HL-60/S4 (cell line): ENCODE measurements around the gene CORT.
"Not testable (repeated sequence)": the region's sequence is repeated elsewhere in the genome, so short reads cannot be mapped to it uniquely, and the experiment has no call there.

ENCODE experiments used
- in situ Hi-C: fragments of 300-500 bp; cut with MboI; formaldehyde crosslinking; loops from 2 replicates; pipeline ENCODE4 v1.14.3; 2022; ENCODE audit warnings: low sequenced_read_pairs

The CORT gene

GRCh38 chr1:10449751-10450150 lies at the start of gene CORT:
Gene CORT, plus strand, starts transcription at chr1:10450031. Its CDS starts 193 bp downstream, at chr1:10450224.
- in situ Hi-C loops, result no loop called here

GRCh38 chr1:10401281-10401680 lies 48.5 kb upstream of the CORT start:
- in situ Hi-C loops, result no loop called here

- in situ Hi-C loops, result no loop called here
Measured at GRCh38 chr1:10402729-10403274, 47.0 kb upstream of the CORT start.

GRCh38 chr1:10407201-10407600 lies 42.6 kb upstream of the CORT start:
- in situ Hi-C loops, result no loop called here

- in situ Hi-C loops, result no loop called here
Measured at GRCh38 chr1:10415211-10415930, 34.5 kb upstream of the CORT start.

GRCh38 chr1:10415967-10416366 lies 33.9 kb upstream of the CORT start:
- in situ Hi-C loops, result not testable (repeated sequence)

- in situ Hi-C loops, result not testable (repeated sequence)
Measured at GRCh38 chr1:10418741-10419140, 31.1 kb upstream of the CORT start.

- in situ Hi-C loops, result no loop called here
Measured at GRCh38 chr1:10419351-10419750, 30.5 kb upstream of the CORT start.

- in situ Hi-C loops, result no loop called here
Measured at GRCh38 chr1:10421637-10422036, 28.2 kb upstream of the CORT start.

- in situ Hi-C loops, result no loop called here
Measured at GRCh38 chr1:10424034-10424433, 25.8 kb upstream of the CORT start.

GRCh38 chr1:10424651-10425050 lies 25.2 kb upstream of the CORT start:
- in situ Hi-C loops, result no loop called here

GRCh38 chr1:10425826-10426534 lies 23.9 kb upstream of the CORT start:
- in situ Hi-C loops, result not testable (repeated sequence)

GRCh38 chr1:10426535-10426848 lies 23.3 kb upstream of the CORT start:
- in situ Hi-C loops, result not testable (repeated sequence)

GRCh38 chr1:10428984-10429383 lies 20.8 kb upstream of the CORT start:
- in situ Hi-C loops, result no loop called here

- in situ Hi-C loops, result no loop called here
Measured at GRCh38 chr1:10429868-10430215, 20.0 kb upstream of the CORT start.

- in situ Hi-C loops, result no loop called here
Measured at GRCh38 chr1:10430216-10431069, 19.4 kb upstream of the CORT start, which contains the start of gene CENPS. Gene CENPS, plus strand, starts transcription at chr1:10430433. Its CDS starts 85 bp downstream, at chr1:10430518.

- in situ Hi-C loops, result no loop called here
Measured at GRCh38 chr1:10431070-10431730, 18.6 kb upstream of the CORT start.

GRCh38 chr1:10432910-10433700 lies 16.7 kb upstream of the CORT start:
- in situ Hi-C loops, result no loop called here

GRCh38 chr1:10433790-10434189 lies 16.0 kb upstream of the CORT start:
- in situ Hi-C loops, result no loop called here

- in situ Hi-C loops, result no loop called here
Measured at GRCh38 chr1:10434590-10434989, 15.2 kb upstream of the CORT start.
